Measurements from ENCODE around the gene CDC45.

CDC45 gene

DNA sequence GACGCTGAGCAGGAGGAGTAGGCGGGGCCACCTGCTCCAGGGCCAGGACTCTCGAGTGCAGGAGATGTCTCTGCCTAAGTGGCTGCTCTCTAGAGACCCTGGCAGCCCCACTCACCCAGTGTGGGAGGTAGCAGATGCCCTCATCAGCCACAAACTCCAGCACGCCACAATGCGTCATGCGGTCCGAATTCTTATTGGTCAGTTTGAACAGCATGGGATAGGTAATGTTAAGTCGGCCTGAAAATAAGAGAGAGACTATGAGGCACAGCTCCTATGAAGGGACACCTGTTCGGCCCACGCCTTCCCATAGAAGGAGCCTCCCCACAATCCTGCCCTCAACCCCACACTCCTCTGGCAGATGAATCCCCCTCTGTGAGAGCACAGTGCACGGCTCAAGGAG is 8.1 kb upstream of the CDC45 start:
- WGBS (ENCODE audit: insufficient coverage, insufficient read length) = no CpG with 5 or more reads among the region's 11 CpGs
- peaks cover 42% of the 10 kb centered on the region for H3K36me3 ChIP-seq (ENCODE audit: control insufficient read depth, insufficient read depth, low read length)

DNA sequence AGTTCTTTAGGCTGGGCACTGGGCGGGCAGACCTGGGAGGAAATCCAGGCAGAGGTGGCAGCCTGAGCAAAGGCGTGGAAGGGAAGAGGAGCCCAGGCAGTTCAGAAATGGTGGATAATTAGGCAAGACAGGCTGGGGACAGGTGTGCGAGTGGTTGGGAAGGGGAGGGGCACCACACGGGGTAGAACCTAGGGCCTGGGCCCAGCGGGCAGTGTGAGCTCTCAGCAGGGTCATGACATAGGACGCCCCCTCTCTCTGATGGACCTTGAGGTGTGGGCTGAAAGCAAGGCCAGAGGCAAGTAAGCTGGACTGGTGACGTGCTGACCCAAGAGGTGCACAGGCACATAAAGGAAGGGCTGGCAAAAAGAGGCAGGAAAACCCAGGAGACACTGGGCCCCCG is 7.5 kb upstream of the CDC45 start:
- H3K36me3 ChIP-seq (ENCODE audit: control insufficient read depth, insufficient read depth, low read length) = peaks cover 37% of the 10 kb centered on the region
- WGBS (ENCODE audit: insufficient coverage, insufficient read length) = no CpG with 5 or more reads among the region's 8 CpGs
- no peaks in the 10 kb centered on the region for H3K4me1 ChIP-seq (ENCODE audit: control insufficient read depth, insufficient read depth, low read length)

More for the DNA sequence above, 8.1 kb upstream of the CDC45 start:
- Histone ChIP-seq H3K9me3 (ENCODE audit: control insufficient read depth, insufficient read depth, low read length) (no peaks in the 10 kb centered on the region), H3K4me1 (ENCODE audit: control insufficient read depth, insufficient read depth, low read length) (no peaks in the 10 kb centered on the region), H3K27me3 (ENCODE audit: control insufficient read depth, insufficient read depth, low read length) (no peaks in the 10 kb centered on the region), H3K4me3 (ENCODE audit: low read length) (no peak overlapping the region), H3K27ac (ENCODE audit: low read length) (no peak overlapping the region)
- no peak for DNase-seq (ENCODE audit: low read depth, low spot score)

DNA sequence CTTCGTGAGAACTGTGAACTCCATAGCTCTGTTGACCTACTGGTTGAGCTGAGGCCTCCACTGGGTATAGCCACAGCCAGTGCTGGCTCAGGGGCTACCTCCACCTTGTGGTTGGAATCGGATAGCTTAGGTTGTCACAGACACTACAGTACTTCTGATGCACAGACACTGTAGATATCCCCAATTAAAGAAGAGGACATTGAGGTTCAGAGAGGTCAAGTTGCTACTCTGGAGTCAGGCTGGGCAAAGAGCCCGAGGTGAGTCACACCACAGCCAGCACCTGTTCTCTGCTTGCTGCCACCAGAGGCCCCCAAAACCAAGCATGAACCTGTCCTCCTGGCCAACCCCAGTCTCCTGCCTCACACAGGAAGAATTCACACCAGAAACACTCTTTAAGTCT is 6.1 kb upstream of the CDC45 start:
- Histone ChIP-seq H3K4me3 (ENCODE audit: low read length) (no peak overlapping the region), H3K4me1 (ENCODE audit: control insufficient read depth, insufficient read depth, low read length) (no peaks in the 10 kb centered on the region), H3K9me3 (ENCODE audit: control insufficient read depth, insufficient read depth, low read length) (no peaks in the 10 kb centered on the region), H3K36me3 (ENCODE audit: control insufficient read depth, insufficient read depth, low read length) (peaks cover 33% of the 10 kb centered on the region), H3K27ac (ENCODE audit: low read length) (no peak overlapping the region), H3K27me3 (ENCODE audit: control insufficient read depth, insufficient read depth, low read length) (no peaks in the 10 kb centered on the region)
- DNase-seq (ENCODE audit: low read depth, low spot score) = no peak
- WGBS (ENCODE audit: insufficient coverage, insufficient read length) = no CpG with 5 or more reads among the region's 3 CpGs

More for the DNA sequence above, 7.5 kb upstream of the CDC45 start:
- DNase-seq (ENCODE audit: low read depth, low spot score) = no peak
- H3K4me3 ChIP-seq (ENCODE audit: low read length) = no peak overlapping the region
- no peaks in the 10 kb centered on the region for H3K9me3 ChIP-seq (ENCODE audit: control insufficient read depth, insufficient read depth, low read length)
- no peak overlapping the region for H3K27ac ChIP-seq (ENCODE audit: low read length)
- H3K27me3 ChIP-seq (ENCODE audit: control insufficient read depth, insufficient read depth, low read length) = no peaks in the 10 kb centered on the region

DNA sequence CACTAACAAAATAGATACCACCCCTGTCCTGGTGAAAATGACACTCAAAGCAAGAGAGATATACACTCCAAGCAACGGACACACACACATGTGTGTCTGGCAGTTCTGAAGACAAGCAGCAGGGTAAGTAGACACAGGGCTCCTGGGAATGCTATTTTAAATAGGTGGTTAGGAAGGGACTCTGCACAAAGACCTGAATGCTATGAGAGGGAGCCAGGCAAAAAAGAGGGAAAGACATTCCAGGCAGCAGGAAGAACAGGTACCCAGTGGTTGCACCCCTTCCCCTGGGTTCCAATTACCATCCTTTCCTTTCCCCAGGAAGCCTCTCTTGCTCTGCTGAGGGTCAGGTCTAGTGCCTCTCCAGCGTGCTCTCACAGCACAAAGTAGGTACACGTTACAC is 3.7 kb upstream of the CDC45 start:
- Histone ChIP-seq H3K4me1 (ENCODE audit: control insufficient read depth, insufficient read depth, low read length) (no peaks in the 10 kb centered on the region), H3K27ac (ENCODE audit: low read length) (no peak overlapping the region), H3K4me3 (ENCODE audit: low read length) (no peak overlapping the region), H3K27me3 (ENCODE audit: control insufficient read depth, insufficient read depth, low read length) (no peaks in the 10 kb centered on the region), H3K9me3 (ENCODE audit: control insufficient read depth, insufficient read depth, low read length) (no peaks in the 10 kb centered on the region), H3K36me3 (ENCODE audit: control insufficient read depth, insufficient read depth, low read length) (peaks cover 19% of the 10 kb centered on the region)
- DNase-seq (ENCODE audit: low read depth, low spot score) = no peak
- WGBS (ENCODE audit: insufficient coverage, insufficient read length) = no CpG with 5 or more reads among the region's 3 CpGs

DNA sequence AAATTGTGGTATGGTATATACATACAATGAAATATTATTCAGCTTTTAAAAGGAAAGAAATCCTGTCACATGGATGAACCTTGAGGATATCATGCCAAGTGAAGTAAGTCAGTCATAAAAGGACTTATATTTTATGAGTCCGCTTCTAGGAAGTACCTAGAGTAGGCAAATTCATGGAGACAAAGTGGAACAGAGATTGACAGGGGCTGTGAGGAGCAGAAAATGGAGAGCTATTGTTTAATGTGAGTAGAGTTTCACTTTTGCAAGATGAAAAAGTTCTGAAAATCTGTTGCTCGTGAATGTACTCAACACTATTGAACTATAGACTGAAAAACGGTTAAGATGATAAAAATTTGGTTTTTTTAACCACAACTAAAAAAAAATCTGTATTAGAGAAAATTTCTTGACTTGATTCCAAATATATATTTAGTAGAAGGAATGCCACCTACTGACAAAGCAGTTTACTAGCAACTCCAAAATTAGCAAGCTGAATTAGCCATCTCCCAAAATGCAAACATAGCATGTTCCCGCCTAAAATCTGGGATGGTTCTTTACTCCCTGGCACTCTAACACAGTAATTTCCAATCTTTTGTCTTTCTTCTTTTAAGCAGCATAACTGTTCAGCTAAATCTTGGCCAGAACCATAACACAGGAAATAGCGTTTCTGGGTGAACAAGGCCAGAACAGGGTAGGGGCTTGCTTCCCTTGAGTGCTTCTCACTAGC is 2.2 kb upstream of the CDC45 start:
- WGBS (ENCODE audit: insufficient coverage, insufficient read length) = no CpG with 5 or more reads among the region's 5 CpGs
- Histone ChIP-seq H3K27ac (ENCODE audit: low read length) (no peak overlapping the region), H3K9me3 (ENCODE audit: control insufficient read depth, insufficient read depth, low read length) (no peaks in the 10 kb centered on the region), H3K36me3 (ENCODE audit: control insufficient read depth, insufficient read depth, low read length) (peaks cover 16% of the 10 kb centered on the region), H3K4me1 (ENCODE audit: control insufficient read depth, insufficient read depth, low read length) (no peaks in the 10 kb centered on the region), H3K27me3 (ENCODE audit: control insufficient read depth, insufficient read depth, low read length) (no peaks in the 10 kb centered on the region), H3K4me3 (ENCODE audit: low read length) (no peak overlapping the region; the same call in 1 of the 2 replicates)
- DNase-seq (ENCODE audit: low read depth, low spot score) = no peak

DNA sequence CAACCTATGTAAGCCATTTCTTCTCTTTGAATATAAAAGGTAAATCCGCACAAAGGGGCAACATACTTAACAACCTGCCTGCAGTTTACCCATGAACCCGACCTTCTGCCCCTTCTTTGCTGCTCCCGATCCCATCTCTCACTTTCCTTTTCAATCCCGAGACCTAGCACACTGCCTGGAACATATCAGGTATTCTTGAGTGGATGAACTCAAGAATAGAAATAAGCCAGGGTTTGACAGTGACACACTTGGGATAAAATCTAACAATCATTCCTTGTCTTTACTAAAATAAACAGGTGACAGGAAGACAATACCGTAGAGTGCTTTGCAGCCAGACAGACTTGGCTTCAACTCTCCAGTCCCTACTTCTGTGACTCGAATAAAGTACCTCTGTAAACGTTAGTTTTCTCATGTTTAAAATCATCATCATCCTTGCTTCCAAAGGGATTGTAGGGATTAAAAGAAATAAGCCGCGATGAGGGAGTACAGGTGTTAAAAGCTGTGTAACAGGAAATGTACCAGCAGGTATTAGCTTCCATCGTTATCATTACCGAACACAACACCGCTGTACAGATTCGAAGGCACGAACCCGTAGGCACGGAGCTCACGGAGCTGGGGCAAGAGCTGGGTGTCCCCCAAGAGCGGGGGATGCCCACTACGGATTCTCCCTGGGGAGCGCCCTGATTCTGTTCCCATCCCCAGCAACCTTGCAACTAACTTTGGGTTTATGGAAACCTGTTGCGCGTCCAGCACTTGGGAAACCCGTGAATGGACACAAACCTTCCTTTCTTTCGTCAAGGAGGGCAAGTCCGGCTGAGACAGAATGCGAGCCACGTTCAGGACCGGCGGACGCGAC is 1.4 kb upstream of the CDC45 start:
- DNase-seq (ENCODE audit: low read depth, low spot score) = no peak
- Histone ChIP-seq H3K9me3 (ENCODE audit: control insufficient read depth, insufficient read depth, low read length) (no peaks in the 10 kb centered on the region), H3K27ac (ENCODE audit: low read length) (no peak overlapping the region), H3K4me3 (ENCODE audit: low read length) (peak overlapping the region; percentile 86), H3K36me3 (ENCODE audit: control insufficient read depth, insufficient read depth, low read length) (peaks cover 10% of the 10 kb centered on the region), H3K4me1 (ENCODE audit: control insufficient read depth, insufficient read depth, low read length) (no peaks in the 10 kb centered on the region), H3K27me3 (ENCODE audit: control insufficient read depth, insufficient read depth, low read length) (no peaks in the 10 kb centered on the region)
- no CpG with 5 or more reads among the region's 31 CpGs for WGBS (ENCODE audit: insufficient coverage, insufficient read length)

DNA sequence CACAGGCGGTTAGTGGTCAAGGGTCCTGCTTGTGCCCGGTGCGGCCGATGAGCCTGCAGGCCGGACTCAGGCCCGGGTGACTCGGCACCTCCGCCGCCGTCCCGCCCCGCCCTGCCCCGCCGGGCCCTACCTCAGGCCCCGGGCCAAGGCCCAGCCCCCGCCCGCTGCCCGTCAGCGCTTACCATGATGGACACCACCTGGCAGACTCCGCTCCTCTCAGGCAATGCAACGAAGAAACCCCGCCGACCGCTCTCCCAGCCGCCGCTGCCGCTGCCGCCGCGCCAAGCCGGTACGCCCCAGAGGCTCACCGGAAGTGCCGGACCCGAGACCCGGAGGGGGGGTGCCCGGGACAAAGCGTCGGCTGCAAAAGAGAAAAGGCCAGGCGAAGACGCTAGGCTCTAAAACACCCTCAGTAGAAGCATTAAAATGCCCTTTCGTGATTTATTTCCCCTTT is 792 bp upstream of the CDC45 start, which contains the start of gene UFD1:
TSS of gene UFD1 (minus strand) at position 293 of the 454 bp plus-strand sequence. CDS start at position 185, 108 bp downstream.
- no peaks in the 10 kb centered on the region; the same call in 1 of the 2 replicates for H3K9me3 ChIP-seq (ENCODE audit: control insufficient read depth, insufficient read depth, low read length)
- no peaks in the 10 kb centered on the region for H3K27me3 ChIP-seq (ENCODE audit: control insufficient read depth, insufficient read depth, low read length)
- no peak within 1 kb of the TSS for H3K27ac ChIP-seq (ENCODE audit: low read length)
- peaks cover 6% of the 10 kb centered on the region for H3K36me3 ChIP-seq (ENCODE audit: control insufficient read depth, insufficient read depth, low read length)
- no CpG with 5 or more reads among the region's 42 CpGs for WGBS (ENCODE audit: insufficient coverage, insufficient read length)
- no peaks in the 10 kb centered on the region for H3K4me1 ChIP-seq (ENCODE audit: control insufficient read depth, insufficient read depth, low read length)
- peak; percentile 13 for DNase-seq (ENCODE audit: low read depth, low spot score)
- peak within 1 kb of the TSS; percentile 90 for H3K4me3 ChIP-seq (ENCODE audit: low read length)

DNA sequence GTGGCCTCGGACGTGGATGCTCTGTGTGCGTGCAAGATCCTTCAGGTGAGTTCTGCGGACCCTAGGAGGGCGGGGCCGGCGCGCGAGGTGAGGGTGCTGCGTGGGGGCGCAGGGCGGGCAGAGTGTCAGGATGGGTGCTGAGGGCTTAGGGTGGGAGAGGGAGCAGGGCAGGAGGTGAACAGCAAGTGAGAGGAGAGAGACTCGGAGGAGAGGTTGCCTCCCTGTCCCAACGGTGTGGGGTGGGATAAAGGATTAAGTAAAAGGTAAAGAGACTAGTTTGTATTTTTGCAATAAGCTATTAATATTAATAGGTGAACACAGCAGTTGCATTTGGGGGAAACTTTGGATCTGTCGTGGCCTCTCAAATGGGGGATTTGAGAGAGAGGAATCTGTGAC is 451 bp downstream of the CDC45 start:
- no peaks in the 10 kb centered on the region for H3K27me3 ChIP-seq (ENCODE audit: control insufficient read depth, insufficient read depth, low read length)
- H3K9me3 ChIP-seq (ENCODE audit: control insufficient read depth, insufficient read depth, low read length) = no peaks in the 10 kb centered on the region; the same call in 1 of the 2 replicates
- no peak overlapping the region for H3K27ac ChIP-seq (ENCODE audit: low read length)
- DNase-seq (ENCODE audit: low read depth, low spot score) = no peak
- peak overlapping the region; percentile 90 for H3K4me3 ChIP-seq (ENCODE audit: low read length)
- H3K36me3 ChIP-seq (ENCODE audit: control insufficient read depth, insufficient read depth, low read length) = peaks cover 12% of the 10 kb centered on the region
- WGBS (ENCODE audit: insufficient coverage, insufficient read length) = no CpG with 5 or more reads among the region's 15 CpGs
- H3K4me1 ChIP-seq (ENCODE audit: control insufficient read depth, insufficient read depth, low read length) = no peaks in the 10 kb centered on the region

DNA sequence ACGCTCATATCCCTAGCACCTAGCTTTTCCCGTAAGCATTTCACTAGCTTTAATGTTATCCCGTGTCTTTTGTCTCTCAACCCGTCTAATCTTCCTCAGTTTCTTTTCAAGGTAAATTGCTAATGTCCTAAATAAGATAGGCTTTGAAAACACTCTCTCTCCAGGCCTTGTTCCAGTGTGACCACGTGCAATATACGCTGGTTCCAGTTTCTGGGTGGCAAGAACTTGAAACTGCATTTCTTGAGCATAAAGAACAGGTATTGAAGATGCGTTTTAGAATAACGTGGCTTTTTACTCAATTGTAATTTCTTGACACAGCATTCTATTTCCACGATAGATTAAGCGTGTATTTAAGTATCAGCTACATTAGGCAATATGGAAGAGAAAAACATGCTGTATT is 1.1 kb downstream of the CDC45 start:
- Histone ChIP-seq H3K9me3 (ENCODE audit: control insufficient read depth, insufficient read depth, low read length) (no peaks in the 10 kb centered on the region; the same call in 1 of the 2 replicates), H3K4me3 (ENCODE audit: low read length) (no peak overlapping the region), H3K27ac (ENCODE audit: low read length) (no peak overlapping the region), H3K36me3 (ENCODE audit: control insufficient read depth, insufficient read depth, low read length) (peaks cover 14% of the 10 kb centered on the region), H3K4me1 (ENCODE audit: control insufficient read depth, insufficient read depth, low read length) (no peaks in the 10 kb centered on the region), H3K27me3 (ENCODE audit: control insufficient read depth, insufficient read depth, low read length) (no peaks in the 10 kb centered on the region)
- no CpG with 5 or more reads among the region's 10 CpGs for WGBS (ENCODE audit: insufficient coverage, insufficient read length)
- no peak for DNase-seq (ENCODE audit: low read depth, low spot score)

DNA sequence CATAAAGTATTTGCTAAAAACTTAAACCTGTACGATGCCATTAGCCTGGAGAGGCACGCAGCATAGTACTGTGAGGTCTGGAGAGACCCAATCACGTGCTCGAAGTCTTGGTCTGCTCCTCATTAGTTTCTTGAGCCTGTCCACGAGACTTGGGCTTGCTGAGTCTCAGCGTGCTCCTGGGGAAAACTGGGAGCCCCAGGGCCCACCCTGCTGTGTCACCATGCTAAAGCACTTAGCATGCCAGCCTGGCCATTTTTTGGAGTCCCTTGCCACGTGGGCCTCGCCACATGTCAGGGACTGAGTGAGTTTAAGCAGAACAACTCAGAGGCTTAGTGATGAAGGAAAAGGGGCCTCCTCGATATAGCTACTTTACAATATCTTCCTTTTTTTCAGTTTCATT is 2.6 kb downstream of the CDC45 start:
- Histone ChIP-seq H3K27me3 (ENCODE audit: control insufficient read depth, insufficient read depth, low read length) (no peaks in the 10 kb centered on the region), H3K4me1 (ENCODE audit: control insufficient read depth, insufficient read depth, low read length) (no peaks in the 10 kb centered on the region), H3K9me3 (ENCODE audit: control insufficient read depth, insufficient read depth, low read length) (no peaks in the 10 kb centered on the region; the same call in 1 of the 2 replicates), H3K4me3 (ENCODE audit: low read length) (no peak overlapping the region), H3K36me3 (ENCODE audit: control insufficient read depth, insufficient read depth, low read length) (peaks cover 14% of the 10 kb centered on the region), H3K27ac (ENCODE audit: low read length) (no peak overlapping the region)
- no CpG with 5 or more reads among the region's 9 CpGs for WGBS (ENCODE audit: insufficient coverage, insufficient read length)
- no peak for DNase-seq (ENCODE audit: low read depth, low spot score)

Data from iPS DF 6.9 (cell line).